Karpas-422 (cell line): ENCODE data around the gene FGF18. TPM values are rescaled to one million over a fixed set of nuclear protein-coding genes. Genes with fewer than 3 reads are reported as not detected.
"Not testable (repeated sequence)": the region's sequence is repeated elsewhere in the genome, so short reads cannot be mapped to it uniquely, and the experiment has no call there.

Source experiments
- DNase-seq: peaks from one replicate; pipeline ENCODE4 v3.0.0-alpha.2; 2015
- H2AFZ ChIP-seq: fragments of 200-600 bp; sonication (generic); 2 replicates; pipeline ENCODE4 v1.6.1; 2014; ENCODE audit warnings: antibody characterized with exemption, low read length, mixed read lengths
- H3K27ac ChIP-seq: fragments of 200-600 bp; sonication (generic); 2 replicates; pipeline ENCODE4 v1.5.1; 2014; ENCODE audit warnings: mild to moderate bottlenecking, low read length, moderate library complexity
- H3K27me3 ChIP-seq: fragments of 200-600 bp; sonication (generic); 2 replicates; pipeline ENCODE4 v1.6.1; 2014; ENCODE audit warnings: low read length, mixed read lengths
- H3K36me3 ChIP-seq: fragments of 200-600 bp; sonication (generic); 2 replicates; pipeline ENCODE4 v1.6.1; 2014; ENCODE audit warnings: low read length, mixed read lengths; ENCODE audit not compliant: insufficient read depth
- H3K4me1 ChIP-seq: fragments of 200-600 bp; sonication (generic); 2 replicates; pipeline ENCODE4 v1.6.1; 2014; ENCODE audit warnings: mild to moderate bottlenecking, low read length, mixed read lengths
- H3K4me2 ChIP-seq: fragments of 200-600 bp; sonication (generic); 2 replicates; pipeline ENCODE4 v1.6.1; 2014; ENCODE audit warnings: low read length, low read depth, mild to moderate bottlenecking; ENCODE audit not compliant: poor library complexity, severe bottlenecking
- H3K4me3 ChIP-seq: fragments of 200-600 bp; sonication (generic); 2 replicates; pipeline ENCODE4 v1.5.1; 2014; ENCODE audit warnings: mild to moderate bottlenecking, antibody characterized with exemption, low read length, mixed read lengths
- H3K79me2 ChIP-seq: fragments of 200-600 bp; sonication (generic); 2 replicates; pipeline ENCODE4 v1.6.1; 2014; ENCODE audit warnings: mild to moderate bottlenecking, low read length, mixed read lengths
- H3K9ac ChIP-seq: fragments of 200-600 bp; sonication (generic); 2 replicates; pipeline ENCODE4 v1.6.0; 2014; ENCODE audit warnings: low read length
- H3K9me2 ChIP-seq: fragments of 200-600 bp; sonication (generic), shearing (Covaris generic); replicated peaks from 2 replicates; pipeline ENCODE4 v1.6.0; 2014; ENCODE audit warnings: mild to moderate bottlenecking, low read length, moderate library complexity; ENCODE audit not compliant: insufficient read depth
- H3K9me3 ChIP-seq: fragments of 300-700, 200-600 bp; sonication (generic); 2 replicates; pipeline ENCODE4 v1.6.1; 2014; ENCODE audit warnings: low read length, mixed read lengths
- H4K20me1 ChIP-seq: fragments of 200-600 bp; sonication (generic); 2 replicates; pipeline ENCODE4 v1.6.1; 2014; ENCODE audit warnings: mild to moderate bottlenecking, antibody characterized with exemption, low read length, low read depth; ENCODE audit not compliant: insufficient read depth
- total RNA-seq: library from RNA; depleted of rRNA; stranded (reverse); fragments of >200 nt; shearing (Covaris generic); gene quantifications from 2 replicates; pipeline ENCODE4 v1.2.3, GENCODE V29; 2014; ENCODE audit warnings: low replicate concordance

Gene FGF18
- total RNA-seq, 1 experiment from 2014 or later = not detected

DNA sequence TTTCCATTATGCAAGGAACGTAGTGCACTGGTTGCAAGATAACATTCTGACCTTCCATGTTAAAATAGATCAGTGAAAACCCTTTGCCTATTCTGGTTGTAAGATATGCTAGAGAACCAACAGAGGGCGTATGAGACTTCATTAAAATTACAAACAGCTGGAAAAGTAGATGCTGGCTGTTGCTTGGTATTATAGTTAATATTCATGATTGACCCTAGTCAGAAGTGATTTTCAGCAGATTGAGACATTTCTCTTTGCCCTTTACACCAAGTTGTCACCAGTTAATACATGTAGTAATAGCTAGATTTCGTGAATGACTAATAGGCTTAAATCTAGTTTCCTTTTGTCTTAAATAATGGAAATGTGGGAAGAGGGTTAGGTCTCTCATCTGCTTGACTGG lies 13.8 kb upstream of the FGF18 start:
- Histone ChIP-seq H3K9ac (no peak overlapping the region), H3K79me2 (peaks cover 49% of the 10 kb centered on the region), H3K4me3 (no peak overlapping the region), H3K36me3 (peaks cover 69% of the 10 kb centered on the region), H3K4me2 (no peak overlapping the region), H3K9me3 (no peaks in the 10 kb centered on the region), H4K20me1 (peaks cover 69% of the 10 kb centered on the region), H3K9me2 (no peaks in the 10 kb centered on the region), H2AFZ (no peak overlapping the region), H3K27ac (no peak overlapping the region), H3K27me3 (no peaks in the 10 kb centered on the region), H3K4me1 (peaks cover 11% of the 10 kb centered on the region)
- peak; percentile 69 for DNase-seq

DNA sequence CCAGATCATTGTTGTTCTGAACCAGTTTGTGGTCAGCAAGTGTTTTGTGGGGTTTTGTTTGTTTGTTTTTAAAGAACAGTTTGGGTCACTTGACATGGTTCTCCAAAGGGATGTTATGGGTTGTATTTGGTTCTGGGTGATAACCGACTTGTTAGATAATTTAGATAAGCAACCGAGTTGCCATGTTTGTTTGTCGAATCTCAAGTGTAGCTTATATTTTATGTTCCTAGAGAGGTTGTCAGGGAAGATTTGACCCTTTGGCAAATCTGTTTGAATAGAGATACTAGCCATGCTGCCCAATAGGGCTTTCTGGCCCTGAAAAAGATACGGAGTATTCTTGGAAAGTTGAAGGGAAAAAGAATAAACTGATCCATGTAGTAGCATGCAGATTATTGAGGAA lies 12.2 kb upstream of the FGF18 start:
- no peak overlapping the region for H2AFZ ChIP-seq
- no peak overlapping the region for H3K4me3 ChIP-seq
- peaks cover 69% of the 10 kb centered on the region for H3K36me3 ChIP-seq
- peaks cover 36% of the 10 kb centered on the region for H3K79me2 ChIP-seq
- no peak overlapping the region for H3K27ac ChIP-seq
- DNase-seq = no peak
- H4K20me1 ChIP-seq = peaks cover 67% of the 10 kb centered on the region
- no peak overlapping the region for H3K4me2 ChIP-seq
- H3K4me1 ChIP-seq = no peaks in the 10 kb centered on the region
- no peaks in the 10 kb centered on the region for H3K27me3 ChIP-seq
- no peaks in the 10 kb centered on the region for H3K9me3 ChIP-seq
- H3K9me2 ChIP-seq = no peaks in the 10 kb centered on the region
- no peak overlapping the region for H3K9ac ChIP-seq

DNA sequence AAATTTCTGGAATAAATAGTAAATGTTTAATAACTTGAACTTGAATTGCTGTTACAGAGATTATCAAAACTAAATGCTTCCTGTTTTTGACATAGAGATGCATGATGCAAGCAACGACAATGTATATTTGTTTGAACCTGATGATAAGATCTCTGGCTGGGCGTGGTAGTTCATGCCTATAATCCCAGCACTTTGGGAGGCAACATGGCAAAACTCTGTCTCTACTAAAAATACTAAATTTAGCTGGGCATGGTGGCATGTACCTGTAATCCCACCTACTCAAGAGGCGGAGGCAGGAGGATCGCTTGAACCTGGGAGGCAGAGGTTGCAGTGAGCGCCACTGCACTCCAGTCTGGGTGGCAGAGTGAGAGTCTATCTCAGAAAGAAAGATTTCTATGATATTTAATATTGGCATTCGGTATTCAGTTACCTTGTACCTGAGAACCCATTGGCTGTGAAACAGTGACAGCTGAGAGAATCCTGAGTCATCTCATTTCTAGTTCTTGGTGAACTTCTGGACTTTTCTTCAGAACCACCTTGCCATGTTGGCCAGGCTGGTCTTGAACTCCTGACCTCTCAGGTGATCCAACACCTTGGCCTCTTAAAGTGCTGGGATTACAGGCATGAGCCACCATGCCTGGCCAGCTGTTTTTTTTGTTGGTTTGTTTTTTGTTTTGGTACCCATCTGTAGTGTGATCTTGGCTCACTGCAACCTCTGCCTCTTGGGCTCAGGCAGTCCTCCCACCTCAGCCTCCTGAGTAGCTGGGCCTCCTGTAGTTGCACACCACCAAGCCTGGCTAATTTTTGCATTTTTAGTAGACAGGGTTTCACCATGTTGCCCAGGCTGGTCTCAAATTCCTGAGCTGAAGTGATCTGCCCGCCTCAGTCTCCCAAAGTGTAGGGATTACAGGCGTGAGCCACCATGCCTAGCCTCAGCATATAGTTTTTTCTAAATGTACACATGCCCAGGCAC lies 10.0 kb upstream of the FGF18 start:
- Histone ChIP-seq H2AFZ (no peak overlapping the region), H3K9me2 (no peaks in the 10 kb centered on the region), H4K20me1 (peaks cover 87% of the 10 kb centered on the region), H3K36me3 (peaks cover 77% of the 10 kb centered on the region), H3K9me3 (no peaks in the 10 kb centered on the region), H3K27ac (no peak overlapping the region), H3K4me2 (no peak overlapping the region), H3K9ac (no peak overlapping the region), H3K27me3 (no peaks in the 10 kb centered on the region), H3K4me1 (no peaks in the 10 kb centered on the region), H3K4me3 (no peak overlapping the region), H3K79me2 (peaks cover 36% of the 10 kb centered on the region)
- DNase-seq = no peak

DNA sequence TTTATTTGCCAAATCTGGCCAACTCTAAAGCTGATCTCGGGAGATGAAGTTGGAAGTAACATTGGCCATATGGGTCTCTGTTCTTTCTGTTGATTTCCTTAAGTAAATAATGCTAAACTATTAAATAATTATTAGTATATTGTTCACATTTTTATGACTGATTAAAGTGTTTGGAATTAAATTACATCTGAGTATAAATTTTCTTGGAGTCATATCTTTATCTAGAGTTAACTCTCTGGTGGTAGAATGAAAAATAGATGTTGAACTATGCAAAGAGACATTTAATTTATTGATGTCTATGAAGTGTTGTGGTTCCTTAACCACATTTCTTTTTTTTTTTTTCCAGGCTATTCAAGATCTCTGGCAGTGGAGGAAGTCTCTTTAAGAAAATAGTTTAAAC lies 9.3 kb upstream of the FGF18 start:
- H3K4me1 ChIP-seq = no peaks in the 10 kb centered on the region
- no peaks in the 10 kb centered on the region for H3K27me3 ChIP-seq
- no peaks in the 10 kb centered on the region for H3K9me2 ChIP-seq
- no peak overlapping the region for H3K9ac ChIP-seq
- no peaks in the 10 kb centered on the region for H3K9me3 ChIP-seq
- peaks cover 32% of the 10 kb centered on the region for H3K79me2 ChIP-seq
- H3K4me2 ChIP-seq = no peak overlapping the region
- no peak overlapping the region for H3K27ac ChIP-seq
- H4K20me1 ChIP-seq = peaks cover 85% of the 10 kb centered on the region
- no peak for DNase-seq
- no peak overlapping the region for H2AFZ ChIP-seq
- H3K36me3 ChIP-seq = peaks cover 72% of the 10 kb centered on the region
- no peak overlapping the region for H3K4me3 ChIP-seq

DNA sequence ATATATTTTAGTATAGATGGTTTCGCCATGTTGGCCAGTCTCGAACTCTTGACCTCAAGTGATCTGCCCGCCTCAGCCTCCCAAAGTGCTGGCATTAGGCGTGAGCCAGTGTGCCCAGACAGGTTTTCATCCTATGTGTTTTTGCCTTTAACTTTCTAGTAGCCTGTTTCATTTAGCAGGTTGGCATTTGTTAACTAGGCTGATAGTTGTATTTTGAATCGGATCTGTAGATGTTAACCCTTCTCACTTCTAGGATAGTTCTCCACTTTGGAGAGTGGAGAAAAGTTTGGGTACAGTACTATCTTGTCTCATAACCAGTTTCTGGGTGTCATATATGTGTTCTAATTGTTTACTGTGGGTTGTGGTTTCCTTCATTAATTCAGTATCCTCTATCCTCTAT lies 7.3 kb upstream of the FGF18 start:
- Histone ChIP-seq H3K4me2 (no peak overlapping the region), H3K27me3 (no peaks in the 10 kb centered on the region), H3K36me3 (peaks cover 52% of the 10 kb centered on the region), H3K79me2 (peaks cover 14% of the 10 kb centered on the region; the same call in 1 of the 2 replicates), H3K4me1 (peaks cover 6% of the 10 kb centered on the region; the same call in 1 of the 2 replicates), H4K20me1 (peaks cover 79% of the 10 kb centered on the region), H3K4me3 (no peak overlapping the region), H3K27ac (no peak overlapping the region), H3K9me2 (no peaks in the 10 kb centered on the region), H3K9me3 (no peaks in the 10 kb centered on the region), H2AFZ (no peak overlapping the region), H3K9ac (no peak overlapping the region)
- no peak for DNase-seq

DNA sequence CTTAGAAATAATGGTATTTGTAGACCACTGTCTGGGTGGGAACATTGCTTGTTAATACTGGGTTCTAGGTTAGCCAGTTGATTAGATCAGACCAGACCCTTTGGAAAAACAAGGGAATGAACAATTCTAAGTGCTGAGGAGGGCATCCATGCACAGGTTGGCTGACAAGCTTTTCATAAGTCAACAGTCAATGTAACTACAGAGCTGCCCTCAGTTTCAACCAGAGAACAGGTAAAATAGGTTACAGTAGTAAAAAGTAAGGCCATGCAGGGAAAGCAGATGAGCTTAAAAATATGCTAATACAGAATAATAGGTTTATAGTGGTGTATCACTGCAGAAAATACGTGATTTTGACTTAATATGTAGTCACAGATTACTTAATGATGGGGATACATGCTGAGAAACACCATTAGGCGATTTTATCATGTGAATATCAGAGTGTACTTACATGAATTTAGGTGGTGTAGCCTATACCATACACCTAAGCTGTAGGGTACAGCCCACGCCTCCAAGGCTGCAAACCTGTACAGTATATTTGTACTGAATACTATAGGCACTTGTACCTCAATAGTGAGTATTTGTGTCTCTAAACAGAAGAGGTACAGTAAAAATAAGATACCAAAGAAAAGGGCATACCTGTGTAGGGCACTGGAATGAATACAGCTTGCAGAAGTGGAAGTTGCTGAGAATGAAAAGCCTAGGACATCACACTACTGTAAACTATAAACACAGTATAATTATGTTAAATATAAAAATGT lies 6.1 kb upstream of the FGF18 start:
- no peak overlapping the region for H3K9ac ChIP-seq
- H3K36me3 ChIP-seq = peaks cover 41% of the 10 kb centered on the region
- H3K9me2 ChIP-seq = no peaks in the 10 kb centered on the region
- H3K27me3 ChIP-seq = no peaks in the 10 kb centered on the region
- no peak for DNase-seq
- peaks cover 10% of the 10 kb centered on the region for H3K4me1 ChIP-seq
- no peak overlapping the region for H2AFZ ChIP-seq
- H3K27ac ChIP-seq = no peak overlapping the region
- no peak overlapping the region for H3K4me3 ChIP-seq
- H3K4me2 ChIP-seq = no peak overlapping the region
- H3K79me2 ChIP-seq = peaks cover 4% of the 10 kb centered on the region; the same call in 1 of the 2 replicates
- peaks cover 79% of the 10 kb centered on the region for H4K20me1 ChIP-seq
- no peaks in the 10 kb centered on the region for H3K9me3 ChIP-seq

DNA sequence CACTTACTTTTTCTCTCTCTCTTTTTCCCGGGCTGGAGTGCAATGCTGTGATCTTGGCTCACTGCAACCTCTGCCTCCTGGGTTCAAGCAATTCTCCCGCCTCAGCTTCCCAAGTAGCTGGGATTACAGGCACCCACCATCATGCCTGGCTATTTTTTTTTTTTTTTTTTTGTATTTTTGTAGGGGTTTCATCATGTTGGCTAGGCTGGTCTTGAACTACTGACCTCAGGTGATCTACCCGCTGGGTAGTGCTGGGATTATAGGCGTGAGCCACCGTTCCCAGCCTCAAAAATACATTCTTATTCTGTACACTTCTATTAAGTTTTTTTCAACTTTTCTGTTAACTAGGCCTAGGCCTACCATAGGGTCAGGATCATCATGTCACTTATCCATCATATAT lies 5.5 kb upstream of the FGF18 start:
- H3K36me3 ChIP-seq = peaks cover 34% of the 10 kb centered on the region
- H2AFZ ChIP-seq, H3K4me2 ChIP-seq, H3K79me2 ChIP-seq, H3K9me3 ChIP-seq, DNase-seq, H3K27ac ChIP-seq, H3K9me2 ChIP-seq, H3K27me3 ChIP-seq, H3K4me3 ChIP-seq, H3K9ac ChIP-seq: not testable (repeated sequence)
- peaks cover 79% of the 10 kb centered on the region for H4K20me1 ChIP-seq
- H3K4me1 ChIP-seq = peaks cover 17% of the 10 kb centered on the region

DNA sequence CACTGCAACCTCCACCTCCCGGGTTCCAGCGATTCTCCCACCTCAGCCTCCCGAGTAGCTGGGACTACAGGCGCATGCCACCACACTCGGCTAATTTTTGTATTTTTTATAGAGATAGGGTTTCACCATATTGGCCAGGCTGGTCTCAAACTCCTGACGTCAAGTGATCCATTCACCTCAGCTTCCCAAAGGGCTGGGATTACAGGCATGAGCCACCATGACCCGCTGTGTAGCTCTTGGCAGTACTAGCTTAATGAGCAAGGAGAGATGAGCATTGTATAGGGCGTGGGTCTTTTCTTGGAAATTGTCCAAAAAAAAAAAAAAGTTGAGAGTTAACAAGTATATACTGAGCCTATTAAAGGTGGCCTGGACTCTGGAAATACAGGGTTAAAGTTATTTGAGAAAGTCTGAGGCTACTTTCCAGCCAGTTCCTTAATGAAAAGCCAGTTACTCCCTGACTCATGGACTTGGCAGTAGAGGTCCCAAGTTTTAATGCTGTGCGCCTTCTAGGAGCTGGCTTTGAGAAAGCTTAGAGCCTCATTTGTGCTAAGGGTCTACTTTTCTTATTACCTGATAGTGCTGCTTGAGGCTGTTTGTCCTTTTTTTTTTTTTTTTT lies 4.2 kb upstream of the FGF18 start:
- Histone ChIP-seq H2AFZ (no peak overlapping the region), H3K79me2 (no peaks in the 10 kb centered on the region), H3K9me2 (no peaks in the 10 kb centered on the region), H3K9me3 (no peaks in the 10 kb centered on the region), H3K4me1 (peaks cover 21% of the 10 kb centered on the region), H3K4me3 (no peak overlapping the region), H3K4me2 (no peak overlapping the region), H3K27me3 (no peaks in the 10 kb centered on the region), H3K9ac (no peak overlapping the region), H3K36me3 (peaks cover 23% of the 10 kb centered on the region), H4K20me1 (peaks cover 68% of the 10 kb centered on the region), H3K27ac (no peak overlapping the region)
- DNase-seq = peak; percentile 65
